Jurkat, Clone E6-1 (cell line): ENCODE data around the gene DDOST.

Source experiments
- DNase-seq: peaks from one replicate; pipeline ENCODE4 v3.0.0-alpha.2; 2011; ENCODE audit warnings: low read depth, low spot score
- H3K4me3 ChIP-seq: 2 replicates; pipeline ENCODE4 v1.5.1; 2011; ENCODE audit warnings: mild to moderate bottlenecking, low read length, control low read depth, moderate library complexity

Gene DDOST

GRCh38 chr1:20666804-20667203 lies 5.6 kb upstream of the DDOST start:
- peak; percentile 56 for DNase-seq
- no peak overlapping the region for H3K4me3 ChIP-seq

DNA sequence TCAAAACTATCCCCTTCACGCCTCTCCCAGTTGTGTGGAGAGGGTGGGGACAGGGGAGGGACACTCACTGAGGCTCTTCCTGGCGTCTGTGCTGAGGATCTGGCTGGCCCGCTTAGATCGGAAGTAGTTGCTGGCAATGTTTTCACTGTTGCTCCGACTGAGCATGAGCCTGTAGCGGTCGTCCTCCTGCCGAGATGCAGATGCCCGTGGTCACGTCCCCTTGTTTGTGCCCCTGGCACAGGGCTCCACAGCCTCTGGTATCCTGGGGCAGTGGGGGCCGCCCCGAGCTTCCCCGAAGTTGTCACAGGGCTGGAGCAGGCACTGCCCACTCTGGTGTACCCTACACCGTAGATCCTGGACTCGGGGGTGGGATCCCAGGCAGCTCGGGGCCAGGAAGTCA lies 5.0 kb upstream of the DDOST start:
- H3K4me3 ChIP-seq: no peak overlapping the region
- no peak for DNase-seq

DNA sequence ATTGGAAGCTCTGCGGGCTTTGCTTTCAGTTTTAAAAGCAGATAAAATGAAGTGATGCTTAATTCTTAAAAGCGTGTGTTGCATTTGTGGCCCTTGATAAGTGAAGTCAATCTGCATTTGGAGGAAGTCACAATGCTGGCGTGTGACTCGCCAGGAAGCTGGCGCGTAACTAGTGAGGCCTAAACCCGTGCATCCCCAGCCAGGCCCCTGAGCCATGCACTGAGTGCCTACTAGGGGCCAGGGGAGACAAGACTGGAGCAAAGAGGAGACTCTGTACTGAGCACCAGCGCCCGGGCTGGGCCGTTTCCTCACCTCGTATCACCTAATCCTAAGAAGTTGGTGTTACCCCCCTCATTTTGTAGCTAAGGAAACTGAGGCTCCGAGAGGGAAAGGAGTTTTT lies 4.6 kb upstream of the DDOST start:
- H3K4me3 ChIP-seq: no peak overlapping the region
- no peak for DNase-seq

- no peak overlapping the region for H3K4me3 ChIP-seq
- DNase-seq: no peak
Observed at GRCh38 chr1:20663969-20664715, 3.0 kb upstream of the DDOST start.

DNA sequence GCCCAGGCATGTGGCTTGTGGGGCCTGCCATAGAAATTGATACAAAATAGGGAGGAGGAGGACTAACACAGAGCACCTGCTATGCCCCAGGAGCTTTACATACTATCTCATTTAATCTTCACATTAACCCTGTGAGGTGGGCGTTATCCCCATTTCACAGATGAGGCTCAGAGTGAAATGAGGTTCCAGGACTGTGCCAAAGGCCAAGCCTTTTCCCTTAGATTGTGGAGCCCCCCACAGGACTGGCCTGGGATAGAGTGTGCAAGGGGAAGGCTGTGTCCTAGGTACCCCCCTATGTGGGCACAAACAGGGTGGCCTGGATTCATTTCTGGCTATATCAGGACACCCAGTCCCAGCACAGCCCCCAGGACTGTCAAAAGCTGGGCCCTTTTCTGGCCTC lies 2.2 kb upstream of the DDOST start:
- no peak overlapping the region for H3K4me3 ChIP-seq
- no peak for DNase-seq

GRCh38 chr1:20662110-20662475 lies 924 bp upstream of the DDOST start:
- no peak for DNase-seq
- peak overlapping the region; percentile 96 for H3K4me3 ChIP-seq

DNA sequence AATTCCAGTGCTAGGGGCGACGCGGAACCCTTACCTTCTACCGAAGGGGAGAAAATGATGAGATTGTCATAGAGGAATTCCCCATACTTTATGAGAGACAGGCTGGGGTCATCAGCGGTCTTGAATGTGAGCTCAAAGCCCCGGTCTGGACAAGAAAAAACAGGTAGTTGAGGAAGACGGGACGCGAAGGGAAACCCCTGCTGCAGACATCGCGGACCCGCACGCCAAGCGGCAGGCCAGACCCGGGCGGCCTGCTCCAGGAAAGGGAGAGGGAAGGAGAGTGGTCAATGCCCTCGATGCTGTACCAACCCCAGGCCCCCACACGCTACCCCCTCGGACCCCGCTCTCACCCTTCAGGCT lies 342 bp downstream of the DDOST start:
- H3K4me3 ChIP-seq: peak overlapping the region; percentile 96
- no peak for DNase-seq

DNA sequence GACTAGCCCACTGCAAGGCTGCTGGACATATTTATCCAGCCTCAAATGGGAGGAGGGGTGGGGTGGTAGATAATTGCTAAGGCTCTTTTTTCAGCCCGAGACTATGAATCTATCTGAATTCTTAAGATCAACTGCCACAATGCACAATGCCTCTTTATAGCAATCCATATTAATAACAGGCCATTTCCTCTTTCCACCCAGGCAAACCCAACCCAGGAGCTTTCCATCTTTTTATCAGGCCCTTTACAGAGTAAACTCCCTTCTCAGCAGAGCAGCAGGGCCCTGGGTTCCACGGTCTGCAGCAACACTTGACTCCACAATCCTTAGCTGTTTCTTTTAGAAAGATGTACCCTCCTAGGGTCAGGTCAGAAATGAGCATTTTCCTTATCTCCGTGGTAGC lies 806 bp downstream of the DDOST start:
- no peak for DNase-seq
- peak overlapping the region; percentile 96 for H3K4me3 ChIP-seq

DNA sequence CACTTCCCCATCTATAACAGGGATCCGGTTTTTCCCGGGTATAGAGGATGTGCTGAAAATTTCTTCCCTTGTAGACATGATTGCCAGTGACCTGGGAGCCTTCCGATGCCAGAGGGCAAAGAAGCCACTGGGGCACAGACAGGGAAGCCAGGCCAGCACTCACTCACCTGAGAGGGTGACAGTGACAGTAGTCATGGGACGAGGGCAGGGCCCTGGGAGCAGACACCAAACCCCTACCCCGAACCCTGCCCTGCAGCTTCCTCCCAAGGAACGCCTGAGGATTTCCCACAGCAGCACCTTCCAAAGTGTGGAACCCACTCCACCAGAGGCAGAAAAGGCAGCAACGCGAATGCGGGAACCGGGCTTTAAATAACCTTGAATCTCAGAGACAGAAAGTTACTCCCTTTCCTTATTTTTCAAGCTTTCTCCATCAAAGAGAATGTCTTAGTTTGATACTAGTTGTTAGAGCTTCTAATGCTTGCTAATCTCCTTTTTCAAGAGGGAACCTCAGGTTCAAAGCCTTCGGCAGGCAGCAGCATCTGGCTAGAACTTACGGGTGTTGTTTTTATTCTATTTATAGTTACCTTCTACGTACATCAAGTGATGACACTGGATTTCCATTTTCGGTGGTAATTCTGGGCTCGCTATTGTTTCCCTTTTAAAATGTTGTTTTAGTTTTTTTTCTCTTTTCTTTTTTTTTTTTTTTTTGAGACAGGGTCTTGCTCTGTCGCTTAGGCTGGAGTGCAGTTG lies 2.8 kb downstream of the DDOST start:
- DNase-seq: no peak
- no peak overlapping the region for H3K4me3 ChIP-seq

DNA sequence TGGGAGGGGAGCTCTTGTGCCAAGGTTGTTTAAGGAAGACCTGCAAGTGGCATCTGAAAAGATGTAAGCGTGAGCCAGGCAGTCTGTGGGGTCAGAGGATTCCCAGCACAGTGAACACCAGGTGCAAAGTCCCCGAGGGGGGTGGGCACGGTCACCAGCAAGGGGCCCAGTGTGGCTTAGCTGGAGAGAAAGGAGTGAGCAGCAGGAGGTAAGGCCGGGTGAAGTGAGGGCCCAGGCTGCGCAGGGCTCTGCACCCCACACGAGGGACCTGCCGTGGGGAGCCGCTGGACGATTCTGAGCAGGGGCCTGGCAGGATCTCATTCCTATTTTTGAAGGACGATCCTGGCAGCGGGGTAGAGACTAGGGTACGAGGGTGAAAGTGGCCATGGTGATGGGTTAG lies 4.1 kb downstream of the DDOST start:
- no peak overlapping the region for H3K4me3 ChIP-seq
- DNase-seq: no peak

- DNase-seq: no peak
Observed at GRCh38 chr1:20654104-20654690, 7.0 kb downstream of the DDOST start.

GRCh38 chr1:20652300-20652699 lies 8.9 kb downstream of the DDOST start:
- no peak for DNase-seq
- no peak overlapping the region for H3K4me3 ChIP-seq

More at GRCh38 chr1:20654104-20654690, 7.0 kb downstream of the DDOST start:
- H3K4me3 ChIP-seq: no peak overlapping the region

DNA sequence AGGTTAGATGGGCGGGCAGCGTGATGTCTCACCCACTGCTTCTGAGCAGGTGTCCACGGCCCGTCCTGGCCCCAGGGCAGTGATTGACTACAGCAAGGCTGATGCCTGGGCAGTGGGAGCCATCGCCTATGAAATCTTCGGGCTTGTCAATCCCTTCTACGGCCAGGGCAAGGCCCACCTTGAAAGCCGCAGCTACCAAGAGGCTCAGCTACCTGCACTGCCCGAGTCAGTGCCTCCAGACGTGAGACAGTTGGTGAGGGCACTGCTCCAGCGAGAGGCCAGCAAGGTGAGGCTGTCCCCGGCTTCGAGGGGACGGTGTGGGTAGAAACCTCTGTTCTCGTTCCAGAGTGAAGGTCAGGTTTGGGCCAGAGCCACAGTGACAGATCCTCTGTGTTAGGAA lies 12.2 kb downstream of the DDOST start:
- H3K4me3 ChIP-seq: no peak overlapping the region
- DNase-seq: no peak

DNA sequence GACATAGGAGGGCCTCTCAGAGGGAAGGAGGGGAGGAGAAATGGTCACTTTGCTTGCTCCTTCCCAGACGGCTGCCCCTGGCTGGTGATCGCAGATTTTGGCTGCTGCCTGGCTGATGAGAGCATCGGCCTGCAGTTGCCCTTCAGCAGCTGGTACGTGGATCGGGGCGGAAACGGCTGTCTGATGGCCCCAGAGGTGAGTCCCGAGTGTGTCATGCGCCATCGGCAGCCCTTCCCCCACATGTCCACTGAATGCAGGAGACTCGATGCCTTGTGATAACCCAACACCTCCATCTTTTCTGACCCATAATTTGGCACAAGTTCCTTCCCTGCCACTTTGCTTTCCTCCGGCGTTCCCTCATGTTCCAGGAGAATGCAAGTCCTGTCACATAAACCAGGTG lies 12.7 kb downstream of the DDOST start:
- no peak overlapping the region for H3K4me3 ChIP-seq
- DNase-seq: no peak

DNA sequence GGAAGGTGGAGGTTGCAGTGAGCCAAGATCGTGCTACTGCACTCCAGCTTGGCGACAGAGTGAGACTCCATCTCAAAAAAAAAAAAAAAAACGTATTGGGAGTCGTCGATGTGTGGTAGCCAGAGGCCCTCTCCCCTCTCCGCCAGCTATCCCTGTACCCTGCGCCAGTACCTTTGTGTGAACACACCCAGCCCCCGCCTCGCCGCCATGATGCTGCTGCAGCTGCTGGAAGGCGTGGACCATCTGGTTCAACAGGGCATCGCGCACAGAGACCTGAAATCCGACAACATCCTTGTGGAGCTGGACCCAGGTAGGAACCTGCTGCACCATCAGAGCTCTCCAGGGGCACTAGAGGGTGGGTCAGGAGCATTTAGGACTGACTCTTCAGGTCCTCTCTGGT lies 15.8 kb downstream of the DDOST start:
- H3K4me3 ChIP-seq: no peak overlapping the region
- no peak for DNase-seq

GRCh38 chr1:20644416-20644815 lies 16.8 kb downstream of the DDOST start:
- H3K4me3 ChIP-seq: no peak overlapping the region

GRCh38 chr1:20643080-20643479 lies 18.1 kb downstream of the DDOST start:
- H3K4me3 ChIP-seq: no peak overlapping the region
- no peak for DNase-seq

More at GRCh38 chr1:20644416-20644815, 16.8 kb downstream of the DDOST start:
- no peak for DNase-seq

DNA sequence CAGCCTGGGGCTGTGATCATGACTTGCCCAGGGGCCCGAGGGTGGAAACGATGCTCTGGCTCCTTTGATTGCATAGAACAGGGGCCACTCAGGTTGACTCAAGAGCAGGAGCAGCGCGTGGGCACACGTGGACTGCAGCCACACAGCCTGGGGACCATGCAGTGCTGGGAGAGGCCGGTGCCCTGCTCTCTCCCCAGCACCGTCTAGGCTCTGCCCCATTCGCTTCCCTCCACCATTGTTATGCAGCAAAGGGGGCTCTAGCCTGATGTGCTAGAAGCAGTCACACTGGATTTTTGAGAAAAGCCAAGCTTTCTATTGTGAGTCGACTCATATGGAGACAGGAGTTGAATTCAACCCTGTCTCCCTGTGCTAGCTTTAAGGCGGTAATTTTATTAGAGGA lies 19.2 kb downstream of the DDOST start:
- no peak overlapping the region for H3K4me3 ChIP-seq
- DNase-seq: no peak

GRCh38 chr1:20640183-20640597 lies 21.0 kb downstream of the DDOST start:
- peak; percentile 54 for DNase-seq
- no peak overlapping the region for H3K4me3 ChIP-seq

DNA sequence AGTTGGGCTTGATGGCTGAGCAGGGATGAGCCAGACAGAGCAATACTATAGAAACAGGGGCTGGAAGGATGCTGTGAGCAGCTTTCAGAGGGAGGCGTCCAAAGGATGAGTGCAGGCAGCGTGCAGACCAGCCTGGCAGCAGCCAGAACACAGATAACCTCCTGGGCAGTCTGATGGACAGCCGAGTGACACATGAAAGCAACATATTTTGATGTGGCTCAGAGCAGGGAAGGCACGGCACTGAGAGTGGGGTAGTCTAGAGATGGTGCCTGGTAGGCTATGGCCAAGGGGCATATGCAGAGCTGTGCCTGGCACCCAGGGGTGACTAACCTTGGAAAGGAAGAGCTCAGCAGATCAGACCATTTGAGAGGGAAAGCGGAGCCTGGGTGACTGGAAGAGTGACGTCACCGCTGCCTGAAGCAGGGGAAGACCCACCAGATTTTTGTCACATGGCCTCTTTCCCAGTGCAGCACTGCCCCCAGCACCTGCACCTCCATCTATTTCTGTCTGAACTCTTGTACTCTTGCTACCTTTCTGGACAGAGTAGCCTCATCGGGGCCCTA lies 24.3 kb downstream of the DDOST start:
- DNase-seq: no peak
- H3K4me3 ChIP-seq: no peak overlapping the region
